H1 (cell line): ENCODE data around the gene PAXX. TPM values are rescaled to one million over a fixed set of nuclear protein-coding genes. Genes with fewer than 3 reads are reported as not detected.
A peak's percentile ranks its signal among the peaks of the same experiment; 100 is the strongest.

Experiments used
- CTCF ChIA-PET: fragments of 300-600 bp; sonication (Branson Sonifier 250); formaldehyde crosslinking; loops from one replicate; lab custom pipeline; 2021; ENCODE audit not compliant: partially characterized antibody; lab: Charles Lee
- POLR2A ChIA-PET: fragments of 300-600 bp; sonication (Branson Sonifier 250); formaldehyde crosslinking; loops from one replicate; lab custom pipeline; 2021; ENCODE audit warnings: inconsistent platforms; ENCODE audit not compliant: partially characterized antibody; lab: Charles Lee
- DNase-seq, 2 experiments: peaks; one replicate each; pipeline versions ENCODE4 v3.0.0 to v3.0.0-alpha.2; 2010 to 2022; ENCODE audit warnings: low spot score in 2 of 2, low read depth in 1 of 2, mixed read lengths in 1 of 2
- FAIRE-seq: peaks from 2 replicates; lab custom pipeline; 2011; peaks lifted over from hg19 to GRCh38; lab: Jason Lieb, UNC
- H2AFZ ChIP-seq: 2 replicates; pipeline ENCODE4 v1.8.1; 2012; ENCODE audit warnings: low read length, inconsistent platforms
- H2AK5ac ChIP-seq: 2 replicates; pipeline ENCODE4 v1.6.1; 2013; ENCODE audit warnings: low read depth, low read length
- H2BK120ac ChIP-seq: replicated peaks from 2 replicates; pipeline ENCODE3; 2013; ENCODE audit warnings: low read depth, low read length, inconsistent platforms
- H2BK12ac ChIP-seq: 2 replicates; pipeline ENCODE4 v1.6.1; 2013; ENCODE audit warnings: low read depth, low read length
- H2BK15ac ChIP-seq: 2 replicates; pipeline ENCODE4 v1.6.1; 2013; ENCODE audit warnings: low read length
- H2BK20ac ChIP-seq: 2 replicates; pipeline ENCODE4 v1.6.1; 2013; ENCODE audit warnings: low read length
- H2BK5ac ChIP-seq: 2 replicates; pipeline ENCODE4 v1.6.1; 2013; ENCODE audit warnings: low read depth, low read length
- H3K14ac ChIP-seq: 2 replicates; pipeline ENCODE4 v1.6.1; 2013; ENCODE audit warnings: inconsistent platforms; ENCODE audit not compliant: insufficient read length
- H3K18ac ChIP-seq: 2 replicates; pipeline ENCODE4 v1.6.1; 2013; ENCODE audit warnings: low read length; ENCODE audit errors: extremely low read depth
- H3K23ac ChIP-seq: 2 replicates; pipeline ENCODE4 v1.6.1; 2013; ENCODE audit warnings: inconsistent platforms; ENCODE audit not compliant: insufficient read length
- H3K23me2 ChIP-seq: 2 replicates; pipeline ENCODE4 v1.6.1; 2013; ENCODE audit warnings: low read depth, low read length
- H3K27ac ChIP-seq: 2 replicates; pipeline ENCODE4 v1.6.1; 2011; ENCODE audit warnings: low read depth, low read length, inconsistent platforms
- H3K27me3 ChIP-seq, 4 experiments: replicated peaks in 1 of 4; 1 replicate in 1 of 4; 2 replicates in 3 of 4; pipeline versions ENCODE4 v1.6.1 to v1.8.1; 2011 to 2013; ENCODE audit warnings: low read length in 3 of 4, mild to moderate bottlenecking in 3 of 4, inconsistent platforms in 2 of 4, mixed read lengths in 2 of 4, moderate library complexity in 1 of 4; ENCODE audit not compliant: control insufficient read depth in 3 of 4, insufficient read depth in 3 of 4; ENCODE audit errors: extremely low read depth in 1 of 4
- H3K36me3 ChIP-seq, 4 experiments: 2 replicates each; pipeline versions ENCODE4 v1.6.1 to v1.8.1; 2011 to 2013; ENCODE audit warnings: mild to moderate bottlenecking in 4 of 4, low read length in 3 of 4, moderate library complexity in 2 of 4, control low read depth in 1 of 4, inconsistent platforms in 1 of 4; ENCODE audit not compliant: insufficient read depth in 4 of 4, control insufficient read depth in 2 of 4
- H3K4ac ChIP-seq: replicated peaks from 2 replicates; pipeline ENCODE3; 2013; ENCODE audit warnings: low read length, low read depth, mixed read lengths, inconsistent platforms; ENCODE audit not compliant: insufficient read length
- H3K4me1 ChIP-seq, 4 experiments: replicated peaks in 1 of 4; 1 replicate in 1 of 4; 2 replicates in 3 of 4; pipeline versions ENCODE4 v1.6.1 to v1.8.1; 2011 to 2013; ENCODE audit warnings: low read length in 3 of 4, inconsistent platforms in 2 of 4, mixed read lengths in 1 of 4; ENCODE audit not compliant: insufficient read depth in 4 of 4, control insufficient read depth in 3 of 4
- H3K4me2 ChIP-seq, 2 experiments: 2 replicates each; pipeline versions ENCODE4 v1.6.1 to v1.8.1; 2011 to 2013; ENCODE audit warnings: low read depth in 2 of 2, low read length in 2 of 2, control low read depth in 1 of 2, inconsistent platforms in 1 of 2, mild to moderate bottlenecking in 1 of 2; ENCODE audit not compliant: insufficient read depth in 1 of 2
- H3K4me3 ChIP-seq, 4 experiments: fragments of 200-600, 300-600 bp in 1 of 4; sonication (generic), shearing (Covaris generic), sonication (Bioruptor Twin) in 1 of 4; 2 replicates each; pipeline versions ENCODE4 v1.5.1 to v1.8.1; 2011 to 2016; ENCODE audit warnings: low read length in 4 of 4, low read depth in 3 of 4, control low read depth in 2 of 4, inconsistent platforms in 2 of 4, mild to moderate bottlenecking in 2 of 4, mixed read lengths in 1 of 4, moderate library complexity in 1 of 4; ENCODE audit not compliant: insufficient read depth in 2 of 4; ENCODE audit errors: extremely low read depth in 1 of 4
- H3K56ac ChIP-seq: replicated peaks from 2 replicates; pipeline ENCODE3; 2013; ENCODE audit warnings: low read depth, mild to moderate bottlenecking, mixed read lengths, low read length, inconsistent platforms; ENCODE audit not compliant: insufficient read length
- H3K79me1 ChIP-seq: 2 replicates; pipeline ENCODE4 v1.6.1; 2013; ENCODE audit warnings: low read depth, low read length, control low read depth
- H3K79me2 ChIP-seq, 2 experiments: 2 replicates each; pipeline versions ENCODE4 v1.6.1 to v1.8.1; 2012 to 2013; ENCODE audit warnings: low read length in 2 of 2, mild to moderate bottlenecking in 2 of 2, inconsistent platforms in 1 of 2; ENCODE audit not compliant: insufficient read depth in 2 of 2, control insufficient read depth in 1 of 2
- H3K9ac ChIP-seq, 4 experiments: replicated peaks in 1 of 4; 1 replicate in 1 of 4; 2 replicates in 3 of 4; pipeline versions ENCODE4 v1.6.1 to v1.8.1; 2011 to 2013; ENCODE audit warnings: low read depth in 3 of 4, low read length in 3 of 4, control low read depth in 2 of 4, mild to moderate bottlenecking in 2 of 4, moderate library complexity in 2 of 4, inconsistent platforms in 1 of 4; ENCODE audit errors: extremely low read depth in 1 of 4
- H3K9me3 ChIP-seq, 2 experiments: 2 replicates each; pipeline versions ENCODE4 v1.6.1 to v1.8.1; 2012 to 2013; ENCODE audit warnings: mild to moderate bottlenecking in 2 of 2, moderate library complexity in 2 of 2, control low read depth in 1 of 2, inconsistent platforms in 1 of 2, low read depth in 1 of 2, low read length in 1 of 2, mixed read lengths in 1 of 2; ENCODE audit not compliant: insufficient read depth in 2 of 2
- H4K20me1 ChIP-seq, 2 experiments: replicated peaks in 1 of 2; 2 replicates each; pipeline versions ENCODE3 to v1.8.1; 2011 to 2013; ENCODE audit warnings: inconsistent platforms in 2 of 2, low read length in 2 of 2, mild to moderate bottlenecking in 1 of 2; ENCODE audit not compliant: insufficient read depth in 2 of 2, control insufficient read depth in 1 of 2
- H4K5ac ChIP-seq: 2 replicates; pipeline ENCODE4 v1.6.1; 2013; ENCODE audit warnings: low read length, low read depth, mixed read lengths, inconsistent platforms; ENCODE audit not compliant: insufficient read length
- H4K8ac ChIP-seq: 2 replicates; pipeline ENCODE4 v1.8.0; 2013; ENCODE audit warnings: mild to moderate bottlenecking, moderate library complexity, low read length, inconsistent platforms; ENCODE audit not compliant: insufficient read depth; ENCODE audit errors: extremely low read depth
- H4K91ac ChIP-seq: replicated peaks from 2 replicates; pipeline ENCODE3; 2013; ENCODE audit warnings: low read length, mixed read lengths, inconsistent platforms; ENCODE audit not compliant: insufficient read length
- TCF12 ChIP-seq: IDR thresholded peaks from 2 replicates; pipeline ENCODE4 v1.6.1; 2011; ENCODE audit warnings: low read depth, mild to moderate bottlenecking, low read length
- WGBS, 2 experiments: shearing (Covaris generic) in 1 of 2; methylation state at CpG; one replicate each; pipeline versions ENCODE4 v1.1.6 to v1.1.7; 2013 to 2015; ENCODE audit warnings: low lambda C conversion rate in 2 of 2, mixed read lengths in 2 of 2, inconsistent platforms in 1 of 2, low coverage in 1 of 2, missing lambda C conversion rate in 1 of 2; ENCODE audit not compliant: insufficient replicate concordance in 2 of 2, insufficient coverage in 1 of 2, insufficient read length in 1 of 2; ENCODE audit errors: extremely low coverage in 1 of 2, missing lambda C conversion rate in 1 of 2; 5-methylcytosine and 5-hydroxymethylcytosine counted together
- polyA plus RNA-seq, 7 experiments: library from polyadenylated mRNA; depleted of rRNA in 3 of 7; stranded (reverse) in 5 of 7; unstranded in 2 of 7; fragments of >200 nt in 5 of 7; fragments of 200-250 nt in 2 of 7; gene quantifications; 1 replicate in 5 of 7; 2 replicates in 1 of 7; 4 replicates in 1 of 7; pipeline versions ENCODE4 v1.2.1 to v1.2.3, GENCODE V29; 2011 to 2013; ENCODE audit warnings: missing spikeins in 2 of 7, mixed read lengths in 2 of 7
- total RNA-seq: library from RNA; stranded (reverse); fragmentation: NEBNext Ultra II Directional; extraction: Animal tissue kit (Norgen Biotek cat#: 25700); gene quantifications from 2 replicates; pipeline ENCODE4 v1.2.1, GENCODE V29; 2021
- TF ChIP-seq, protein P1 (sequence below): IDR thresholded peaks from 2 replicates; pipeline ENCODE4 v1.6.1; 2012; ENCODE audit warnings: inconsistent platforms

PAXX gene
- total and polyA plus RNA-seq, 2 of the 8 experiments (the other 6 are each of a cell fraction or from before 2014, with no cell fraction given): 43.4 to 45.9 TPM

DNA sequence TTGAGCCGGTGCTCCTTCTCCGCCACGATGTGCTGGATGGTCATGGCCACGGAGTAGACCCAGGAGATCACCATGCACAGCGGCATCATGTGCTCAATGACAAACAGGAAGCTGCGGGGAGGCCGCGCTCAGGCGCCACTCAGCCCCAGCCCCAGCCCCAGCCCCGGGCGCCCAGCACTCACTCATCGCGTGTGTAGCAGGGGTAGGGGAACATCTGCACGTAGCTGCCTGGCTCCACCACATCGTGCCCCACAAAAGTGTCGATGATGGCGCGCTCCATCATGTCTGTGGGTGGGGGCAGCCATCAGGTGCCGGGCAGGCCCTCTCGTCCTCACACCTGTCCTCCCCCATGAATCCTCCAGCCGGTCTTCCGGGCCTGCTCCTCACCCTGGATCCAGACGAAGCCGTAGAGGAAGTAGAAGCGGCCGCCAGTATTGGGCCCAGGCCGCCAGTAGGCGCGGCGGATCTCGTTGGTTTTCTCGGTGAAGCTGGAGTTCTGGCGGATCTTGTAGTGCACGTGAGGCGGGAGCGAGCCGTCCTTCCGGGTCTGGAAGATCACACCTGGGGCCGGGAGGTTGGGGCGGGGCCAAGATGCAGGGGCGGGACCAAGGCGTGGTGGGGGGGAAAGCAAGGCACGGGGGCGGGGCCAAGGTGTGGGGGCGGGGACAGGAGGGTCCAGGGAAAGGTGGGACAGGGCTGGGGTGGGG is 25.7 kb downstream of the PAXX start:
- Histone ChIP-seq H3K56ac (no peak overlapping the region), H4K20me1 (peaks cover 0 to 5% of the 10 kb centered on the region in 2 experiments), H3K9me3 (peaks cover 0 to 27% of the 10 kb centered on the region in 2 experiments; a peak in 2 of 4 replicates), H3K9ac (no peak overlapping the region), H2BK120ac (no peak overlapping the region), H3K4me2 (no peak overlapping the region), H4K5ac (no peak overlapping the region), H2BK5ac (no peak overlapping the region), H2AK5ac (no peak overlapping the region), H3K36me3 (peaks cover 0 to 13% (median 0%) of the 10 kb centered on the region in 4 experiments; a peak in 1 of 8 replicates), H3K4me1 (peaks cover 0 to 10% (median 3%) of the 10 kb centered on the region in 4 experiments; a peak in 3 of 7 replicates), H2BK12ac (no peak overlapping the region), H2BK15ac (no peak overlapping the region), H3K79me1 (no peaks in the 10 kb centered on the region), H3K27me3 (no peaks in the 10 kb centered on the region; a peak in 1 of 7 replicates), H3K4me3 (no peak overlapping the region), H3K23ac (no peak overlapping the region), H2BK20ac (no peak overlapping the region), H3K23me2 (no peaks in the 10 kb centered on the region; the same call in 1 of the 2 replicates), H3K14ac (no peak overlapping the region), H4K91ac (no peak overlapping the region), H3K18ac (no peak overlapping the region; the same call in 1 of the 2 replicates), H3K4ac (no peak overlapping the region), H3K79me2 (no peaks in the 10 kb centered on the region), H2AFZ (no peak overlapping the region), H4K8ac (no peak overlapping the region), H3K27ac (no peak overlapping the region)
- FAIRE-seq (no peak), DNase-seq (no peak)
- 92% methylated on average over 27 of the region's 45 CpGs; no CpG with 5 or more reads in 1 of the 2 experiments for whole genome bisulfite sequencing, 2 experiments
- ChIA-PET POLR2A (no interaction called here), CTCF (interaction anchor here (0.6 to 7.2 kb wide), 6 partner anchors 12 to 250 kb away, joined by 3 to 54 read pairs (median 3); partner anchors contain the start of genes ABCA2 and FUT7)
- TF ChIP-seq, protein P1, sequence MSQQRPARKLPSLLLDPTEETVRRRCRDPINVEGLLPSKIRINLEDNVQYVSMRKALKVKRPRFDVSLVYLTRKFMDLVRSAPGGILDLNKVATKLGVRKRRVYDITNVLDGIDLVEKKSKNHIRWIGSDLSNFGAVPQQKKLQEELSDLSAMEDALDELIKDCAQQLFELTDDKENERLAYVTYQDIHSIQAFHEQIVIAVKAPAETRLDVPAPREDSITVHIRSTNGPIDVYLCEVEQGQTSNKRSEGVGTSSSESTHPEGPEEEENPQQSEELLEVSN: peak; percentile 20; the same call in 1 of the 2 replicates
- no peak for TF ChIP-seq TCF12
